Left lung (tissue), 10 donors: Measurements from ENCODE around the gene B3GAT3. TPM values are rescaled to one million over a fixed set of nuclear protein-coding genes. Genes with fewer than 3 reads are reported as not detected.
"Not testable (repeated sequence)": the region's sequence is repeated elsewhere in the genome, so short reads cannot be mapped to it uniquely, and the experiment has no call there.

Source experiments
- ATAC-seq: fragments of 200-7000 bp; cut with Tn5 transposase; one replicate; pipeline ENCODE4 v1.9.1; 2020; ENCODE audit warnings: moderate library complexity
- DNase-seq, 4 donors: peaks; one replicate each; pipeline ENCODE4 v3.0.0-alpha.2; 2013 to 2020
- H3K27ac ChIP-seq, 2 donors: fragments of 200-600 bp; sonication (generic) in 1 of 2; one replicate each; pipeline versions ENCODE4 v1.5.0 to v1.8.0; 2020 to 2021
- H3K27me3 ChIP-seq, 2 donors: fragments of 200-600 bp; sonication (generic) in 1 of 2; one replicate each; pipeline versions ENCODE4 v1.5.0 to v1.8.0; 2020 to 2021
- H3K36me3 ChIP-seq, 2 donors: fragments of 200-600 bp; sonication (generic) in 1 of 2; one replicate each; pipeline versions ENCODE4 v1.5.0 to v1.8.0; 2020 to 2021
- H3K4me1 ChIP-seq, 2 donors: fragments of 200-600 bp; one replicate each; pipeline ENCODE4 v1.8.0; 2021
- H3K4me3 ChIP-seq, 2 donors: fragments of 200-600 bp; sonication (generic) in 1 of 2; one replicate each; pipeline versions ENCODE4 v1.5.0 to v1.8.0; 2020 to 2021; ENCODE audit warnings: mild to moderate bottlenecking in 1 of 2
- H3K9me3 ChIP-seq, 2 donors: fragments of 200-600 bp; sonication (generic) in 1 of 2; one replicate each; pipeline versions ENCODE4 v1.5.0 to v1.8.0; 2020 to 2021
- intact Hi-C, 2 donors: fragments of 100-400 bp; cut with DNase I; formaldehyde crosslinking; loops; one replicate each; pipeline versions ENCODE4 v1.11.2 to v1.14.2; 2022
- microRNA-seq, 2 donors: library from miRNA; unstranded; fragments of <30 nt; microRNA quantifications; one replicate each; pipeline ENCODE4, GENCODE V29; 2019
- polyA plus RNA-seq, 6 donors: library from polyadenylated mRNA; unstranded; fragments of 120-200 nt; gene quantifications; one replicate each; pipeline ENCODE4 v1.2.1, GENCODE V29; 2013; ENCODE audit not compliant: insufficient read length in 6 of 6
- total RNA-seq, 2 donors: library from RNA; stranded (reverse); fragmentation: NEBNext Ultra II Directional; extraction: Animal tissue kit (Norgen Biotek cat#: 25700); gene quantifications; one replicate each; pipeline ENCODE4 v1.2.1, GENCODE V29; 2021
- TF ChIP-seq, protein P1 (sequence below), 2 donors: fragments of 200-600 bp; sonication (generic) in 1 of 2; IDR thresholded peaks; one replicate each; pipeline versions ENCODE4 v1.5.0 to v1.8.0; 2021; ENCODE audit warnings: antibody characterized with exemption in 2 of 2
- donor health status: DM: no; HTN: yes; CAD: no.
- donor health status: DM: no; HTN: no; CAD: no.

B3GAT3 gene
- total and polyA plus RNA-seq, 8 donors, result 19.0 to 46.2 (median 26.7) TPM

DNA sequence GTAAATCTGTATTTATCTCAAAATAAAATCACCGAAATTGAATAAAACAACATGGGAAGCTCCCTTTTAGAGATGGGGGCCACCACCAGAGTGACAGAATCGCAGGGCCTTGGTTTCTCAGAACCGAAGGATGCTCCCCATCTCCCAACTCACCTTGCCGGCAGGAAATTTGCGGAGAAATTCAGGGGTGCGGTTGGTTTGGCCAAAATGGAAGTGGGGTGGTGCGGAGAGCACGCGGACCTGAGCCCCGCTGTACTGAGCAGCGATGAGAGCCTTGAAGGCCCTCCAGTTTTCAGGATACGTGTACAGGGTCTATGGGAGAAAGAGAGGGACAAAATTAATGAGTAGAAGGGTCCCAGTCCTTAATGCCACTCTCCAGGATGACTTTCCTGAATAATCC is 49.4 kb downstream of the B3GAT3 start:
- Histone ChIP-seq H3K36me3 (peaks cover 5 to 66% of the 10 kb centered on the region in 2 donors), H3K9me3 (no peaks in the 10 kb centered on the region), H3K27me3 (no peaks in the 10 kb centered on the region), H3K27ac (peak overlapping the region in 1 of 2 donors; percentile 88), H3K4me1 (peaks cover 18 to 80% of the 10 kb centered on the region in 2 donors), H3K4me3 (peak overlapping the region; percentile 68 to 77)
- DNase-seq, result no peak
- ATAC-seq, result no peak
- TF ChIP-seq, protein P1, sequence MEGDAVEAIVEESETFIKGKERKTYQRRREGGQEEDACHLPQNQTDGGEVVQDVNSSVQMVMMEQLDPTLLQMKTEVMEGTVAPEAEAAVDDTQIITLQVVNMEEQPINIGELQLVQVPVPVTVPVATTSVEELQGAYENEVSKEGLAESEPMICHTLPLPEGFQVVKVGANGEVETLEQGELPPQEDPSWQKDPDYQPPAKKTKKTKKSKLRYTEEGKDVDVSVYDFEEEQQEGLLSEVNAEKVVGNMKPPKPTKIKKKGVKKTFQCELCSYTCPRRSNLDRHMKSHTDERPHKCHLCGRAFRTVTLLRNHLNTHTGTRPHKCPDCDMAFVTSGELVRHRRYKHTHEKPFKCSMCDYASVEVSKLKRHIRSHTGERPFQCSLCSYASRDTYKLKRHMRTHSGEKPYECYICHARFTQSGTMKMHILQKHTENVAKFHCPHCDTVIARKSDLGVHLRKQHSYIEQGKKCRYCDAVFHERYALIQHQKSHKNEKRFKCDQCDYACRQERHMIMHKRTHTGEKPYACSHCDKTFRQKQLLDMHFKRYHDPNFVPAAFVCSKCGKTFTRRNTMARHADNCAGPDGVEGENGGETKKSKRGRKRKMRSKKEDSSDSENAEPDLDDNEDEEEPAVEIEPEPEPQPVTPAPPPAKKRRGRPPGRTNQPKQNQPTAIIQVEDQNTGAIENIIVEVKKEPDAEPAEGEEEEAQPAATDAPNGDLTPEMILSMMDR (IDR thresholded peaks at IDR 0.05), result no peak
- intact Hi-C loops, result no loop called here

DNA sequence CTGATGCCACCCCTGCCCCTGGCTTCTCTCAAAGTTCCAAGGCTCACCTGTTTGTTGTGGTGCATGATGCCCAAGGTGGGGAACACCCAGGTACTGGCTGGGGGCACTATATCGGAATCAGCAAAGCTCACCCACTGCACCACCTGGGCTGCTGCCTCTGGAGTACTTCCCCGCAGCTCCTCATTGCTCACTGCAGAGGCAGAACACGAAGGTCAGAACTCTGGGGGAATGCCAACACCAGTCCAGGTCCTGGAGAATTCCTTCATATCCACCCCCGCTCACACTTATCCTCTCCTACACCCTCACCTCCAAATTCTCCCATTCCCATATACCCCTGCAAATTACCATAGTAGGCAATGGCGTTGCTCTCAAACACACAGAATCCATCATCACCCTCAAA is 50.3 kb downstream of the B3GAT3 start:
- DNase-seq, H3K27ac ChIP-seq, H3K27me3 ChIP-seq, ATAC-seq, intact Hi-C loops, H3K4me3 ChIP-seq, H3K9me3 ChIP-seq: not testable (repeated sequence)
- Histone ChIP-seq H3K36me3 (peaks cover 5 to 67% of the 10 kb centered on the region in 2 donors), H3K4me1 (peaks cover 18 to 76% of the 10 kb centered on the region in 2 donors)

DNA sequence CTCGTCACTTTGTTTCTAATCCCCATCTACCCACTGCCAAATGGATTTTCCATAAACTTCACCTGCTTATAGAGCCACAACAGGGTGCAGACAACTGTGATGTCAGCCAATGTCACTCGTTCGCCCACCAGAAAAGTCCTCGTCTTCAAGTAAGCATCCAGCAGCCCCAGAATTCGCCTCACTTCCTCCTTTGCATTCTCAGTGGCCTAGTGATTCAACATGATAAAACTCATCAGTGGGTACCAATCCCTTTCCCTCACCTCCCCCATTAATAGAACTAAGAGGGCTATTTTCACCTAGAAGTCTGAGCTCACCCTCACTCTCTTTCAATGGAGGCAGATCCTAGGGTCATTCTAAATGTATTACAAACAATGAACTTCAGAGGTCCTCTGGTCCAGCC is 50.9 kb downstream of the B3GAT3 start:
- DNase-seq, H3K4me3 ChIP-seq, H3K9me3 ChIP-seq, ATAC-seq, H3K27me3 ChIP-seq, H3K27ac ChIP-seq, intact Hi-C loops: not testable (repeated sequence)
- H3K36me3 ChIP-seq, result peaks cover 5 to 67% of the 10 kb centered on the region in 2 donors
- H3K4me1 ChIP-seq, result peaks cover 18 to 76% of the 10 kb centered on the region in 2 donors

DNA sequence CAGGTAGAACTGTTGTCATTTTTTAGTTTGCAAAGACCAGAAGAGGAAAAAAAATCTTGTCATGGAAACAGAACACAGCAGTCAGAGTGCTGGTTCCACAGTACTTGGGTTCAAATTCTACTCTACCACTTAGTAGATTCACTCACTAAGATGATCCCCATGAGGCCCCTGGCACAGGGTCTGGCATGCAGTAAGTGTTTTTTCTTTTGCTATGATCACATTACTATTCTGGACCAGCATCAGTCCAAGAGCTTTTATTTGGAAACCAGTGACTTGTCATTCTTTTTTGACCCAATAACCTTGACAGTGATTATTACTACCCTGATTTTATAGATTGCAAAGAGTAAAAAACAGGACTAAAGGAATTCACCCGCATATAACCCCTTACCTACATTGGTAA is 52.2 kb downstream of the B3GAT3 start:
- ATAC-seq, result no peak
- Histone ChIP-seq H3K4me1 (peaks cover 14 to 72% of the 10 kb centered on the region in 2 donors), H3K27ac (no peak overlapping the region), H3K27me3 (no peaks in the 10 kb centered on the region), H3K36me3 (peaks cover 5 to 80% of the 10 kb centered on the region in 2 donors), H3K9me3 (no peaks in the 10 kb centered on the region), H3K4me3 (no peak overlapping the region)
- TF ChIP-seq, protein P1 (IDR thresholded peaks at IDR 0.05), result no peak
- intact Hi-C loops, result no loop called here
- DNase-seq, result no peak

DNA sequence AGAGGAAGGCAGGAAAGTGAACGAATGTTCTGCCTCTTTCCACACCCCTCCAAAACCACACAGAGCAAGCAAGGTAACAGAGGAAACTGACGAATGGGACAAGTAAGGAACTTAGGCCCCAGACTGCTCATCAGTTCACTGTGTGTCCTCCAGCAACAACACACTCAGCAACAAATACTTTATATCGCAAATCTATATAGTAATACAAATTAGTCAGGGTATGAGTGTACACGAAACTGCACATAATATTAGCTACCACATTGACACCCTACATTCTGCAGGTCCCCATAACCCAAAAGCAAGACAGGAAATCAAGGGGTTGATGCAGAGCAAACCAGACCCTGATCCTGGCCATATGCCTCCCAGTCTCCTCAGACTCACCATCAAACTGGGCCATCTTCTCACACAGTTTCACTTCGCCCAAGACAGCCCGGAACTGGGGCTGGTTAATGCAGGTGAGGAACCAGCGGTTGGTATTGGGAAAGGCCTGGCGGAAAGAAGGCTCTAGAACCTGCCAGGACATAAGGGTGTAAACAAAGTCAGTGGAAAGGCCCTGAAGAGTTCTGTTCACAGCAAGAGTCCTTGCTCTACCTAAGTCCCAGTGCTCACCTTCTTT is 54.7 kb downstream of the B3GAT3 start:
- TF ChIP-seq, protein P1 (IDR thresholded peaks at IDR 0.05), result no peak
- H3K27me3 ChIP-seq, result no peaks in the 10 kb centered on the region
- peaks cover 4 to 100% of the 10 kb centered on the region in 2 donors for H3K36me3 ChIP-seq
- no peaks in the 10 kb centered on the region for H3K9me3 ChIP-seq
- H3K4me1 ChIP-seq, result peaks cover 6 to 57% of the 10 kb centered on the region in 2 donors
- H3K4me3 ChIP-seq, result no peak overlapping the region
- DNase-seq, result no peak
- intact Hi-C loops, result no loop called here
- ATAC-seq, result no peak
- H3K27ac ChIP-seq, result peak overlapping the region in 1 of 2 donors; percentile 33

DNA sequence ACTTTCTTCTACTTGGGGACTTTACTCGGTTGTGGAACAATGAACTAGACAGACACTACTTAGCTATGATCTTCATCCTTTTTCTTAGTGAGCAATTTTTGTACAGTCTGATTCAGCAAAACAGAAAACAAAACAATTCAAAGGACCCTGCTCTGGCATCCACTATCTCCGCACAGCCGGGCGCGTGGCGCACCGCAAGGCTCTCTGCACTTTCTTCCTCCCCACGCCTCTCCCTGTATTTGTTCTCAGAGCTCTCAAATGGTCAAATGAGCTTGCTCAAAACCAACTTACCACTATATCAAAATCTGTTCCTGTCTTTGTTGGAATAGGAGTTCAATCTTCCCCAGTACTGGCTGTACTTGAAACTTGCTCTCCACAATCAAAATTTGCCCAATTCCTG is 55.5 kb downstream of the B3GAT3 start:
- intact Hi-C loops, result no loop called here
- Histone ChIP-seq H3K27ac (no peak overlapping the region), H3K9me3 (no peaks in the 10 kb centered on the region), H3K36me3 (peaks cover 0 to 100% of the 10 kb centered on the region in 2 donors), H3K4me3 (no peak overlapping the region), H3K4me1 (peaks cover under 1 to 50% of the 10 kb centered on the region in 2 donors), H3K27me3 (no peaks in the 10 kb centered on the region)
- TF ChIP-seq, protein P1 (IDR thresholded peaks at IDR 0.05), result no peak
- ATAC-seq, result no peak
- DNase-seq, result no peak

Small RNA genes lying within 50 kb of the gene (microRNA-seq; reads per million reads assigned to microRNA genes)
- gene MIR6747, result 0.55 to 1.2 reads per million in 2 donors

Other genes starting within 250 kb of the B3GAT3 start
- 100 to 1,000 TPM in 1 of 2 donors, 1 to 10 TPM in 1; 3.5 to 397 TPM for gene SCGB1A1, start 203.0 kb downstream of the B3GAT3 start, total RNA-seq
- gene SCGB1A1, start 203.0 kb downstream of the B3GAT3 start, polyA plus RNA-seq, result 10 to 100 TPM in 5 of 6 donors, 1 to 10 TPM in 1; 5.9 to 49.7 (median 19.0) TPM
- gene AHNAK, start 75.2 kb downstream of the B3GAT3 start, total RNA-seq, result 100 to 1,000 TPM; 437 to 636 TPM
- 100 to 1,000 TPM; 176 to 256 (median 209) TPM for gene AHNAK, start 75.2 kb downstream of the B3GAT3 start, polyA plus RNA-seq
- 1,000 to 10,000 TPM in 1 of 2 donors, 100 to 1,000 TPM in 1; 973 to 1,076 TPM for gene EEF1G, start 48.1 kb downstream of the B3GAT3 start, total RNA-seq
- 1,000 to 10,000 TPM; 2,175 to 2,492 (median 2,304) TPM for gene EEF1G, start 48.1 kb downstream of the B3GAT3 start, polyA plus RNA-seq
- gene TUT1, start 30.5 kb downstream of the B3GAT3 start, total RNA-seq, result 10 to 100 TPM; 12.6 to 19.8 TPM
- gene TUT1, start 30.5 kb downstream of the B3GAT3 start, polyA plus RNA-seq, result 10 to 100 TPM; 21.9 to 27.8 (median 23.4) TPM
- 10 to 100 TPM; 67.1 to 86.0 TPM for gene MTA2, start 20.1 kb downstream of the B3GAT3 start, total RNA-seq
- gene MTA2, start 20.1 kb downstream of the B3GAT3 start, polyA plus RNA-seq, result 100 to 1,000 TPM in 2 of 6 donors, 10 to 100 TPM in 4; 90.1 to 110 (median 97.4) TPM
- 10 to 100 TPM; 61.5 to 82.5 TPM for gene EML3, start 9.2 kb downstream of the B3GAT3 start, total RNA-seq
- gene EML3, start 9.2 kb downstream of the B3GAT3 start, polyA plus RNA-seq, result 10 to 100 TPM; 39.3 to 58.5 (median 53.5) TPM
- gene ROM1, start 8.7 kb downstream of the B3GAT3 start, total RNA-seq, result 1 to 10 TPM; 4.3 to 5.2 TPM
- gene ROM1, start 8.7 kb downstream of the B3GAT3 start, polyA plus RNA-seq, result 1 to 10 TPM; 3.4 to 6.5 (median 5.9) TPM
- 100 to 1,000 TPM; 270 to 325 TPM for gene GANAB, start 24.6 kb upstream of the B3GAT3 start, total RNA-seq
- 100 to 1,000 TPM; 287 to 341 (median 312) TPM for gene GANAB, start 24.6 kb upstream of the B3GAT3 start, polyA plus RNA-seq
- 10 to 100 TPM; 24.2 to 27.1 TPM for gene INTS5, start 31.3 kb upstream of the B3GAT3 start, total RNA-seq
- 10 to 100 TPM; 12.7 to 18.4 (median 17.5) TPM for gene INTS5, start 31.3 kb upstream of the B3GAT3 start, polyA plus RNA-seq
- 10 to 100 TPM; 46.2 to 65.5 TPM for gene C11orf98, start 43.2 kb upstream of the B3GAT3 start, total RNA-seq
- 10 to 100 TPM; 42.6 to 64.7 (median 51.1) TPM for gene C11orf98, start 43.2 kb upstream of the B3GAT3 start, polyA plus RNA-seq
- gene CSKMT, start 43.3 kb upstream of the B3GAT3 start, total RNA-seq, result 10 to 100 TPM; 12.8 to 21.8 TPM
- gene CSKMT, start 43.3 kb upstream of the B3GAT3 start, polyA plus RNA-seq, result 1 to 10 TPM; 5.1 to 7.4 (median 6.0) TPM
- 1 to 10 TPM; 6.6 to 6.7 TPM for gene UQCC3, start 49.7 kb upstream of the B3GAT3 start, total RNA-seq
- gene UQCC3, start 49.7 kb upstream of the B3GAT3 start, polyA plus RNA-seq, result 1 to 10 TPM; 6.2 to 9.0 (median 6.8) TPM
- gene LBHD1, start 50.3 kb upstream of the B3GAT3 start, total RNA-seq, result 1 to 10 TPM; 6.0 to 8.2 TPM
- gene LBHD1, start 50.3 kb upstream of the B3GAT3 start, polyA plus RNA-seq, result 1 to 10 TPM; 4.4 to 9.9 (median 8.2) TPM
- gene UBXN1, start 57.1 kb upstream of the B3GAT3 start, total RNA-seq, result 10 to 100 TPM; 67.5 to 74.4 TPM
- gene UBXN1, start 57.1 kb upstream of the B3GAT3 start, polyA plus RNA-seq, result 100 to 1,000 TPM; 140 to 169 (median 157) TPM
- gene LRRN4CL, start 67.5 kb upstream of the B3GAT3 start, total RNA-seq, result 1 to 10 TPM in 1 of 2 donors, under 1 TPM in 1; 0.32 to 2.0 TPM
- 1 to 10 TPM in 1 of 6 donors, under 1 TPM in 5; 0.32 to 1.2 (median 0.69) TPM for gene LRRN4CL, start 67.5 kb upstream of the B3GAT3 start, polyA plus RNA-seq
- gene BSCL2, start 85.4 kb upstream of the B3GAT3 start, total RNA-seq, result 100 to 1,000 TPM in 1 of 2 donors, 10 to 100 TPM in 1; 77.8 to 109 TPM
- 10 to 100 TPM; 39.9 to 51.9 (median 46.3) TPM for gene BSCL2, start 85.4 kb upstream of the B3GAT3 start, polyA plus RNA-seq
- under 1 TPM in 1 of 2 donors, not detected in 1; 0.42 TPM for gene GNG3, start 85.7 kb upstream of the B3GAT3 start, total RNA-seq
- gene GNG3, start 85.7 kb upstream of the B3GAT3 start, polyA plus RNA-seq, result 1 to 10 TPM; 1.5 to 1.9 (median 1.6) TPM
- gene HNRNPUL2, start 105.5 kb upstream of the B3GAT3 start, total RNA-seq, result 10 to 100 TPM; 31.8 to 43.2 TPM
- gene HNRNPUL2, start 105.5 kb upstream of the B3GAT3 start, polyA plus RNA-seq, result 10 to 100 TPM; 79.9 to 95.4 (median 91.2) TPM
- gene TTC9C, start 106.5 kb upstream of the B3GAT3 start, total RNA-seq, result 10 to 100 TPM; 32.2 to 33.0 TPM
- gene TTC9C, start 106.5 kb upstream of the B3GAT3 start, polyA plus RNA-seq, result 10 to 100 TPM; 36.9 to 43.4 (median 39.8) TPM
- gene ZBTB3, start 132.2 kb upstream of the B3GAT3 start, total RNA-seq, result 10 to 100 TPM; 11.2 TPM
- 1 to 10 TPM; 7.3 to 9.6 (median 8.3) TPM for gene ZBTB3, start 132.2 kb upstream of the B3GAT3 start, polyA plus RNA-seq
- 10 to 100 TPM; 64.9 to 70.3 TPM for gene POLR2G, start 139.6 kb upstream of the B3GAT3 start, total RNA-seq
- gene POLR2G, start 139.6 kb upstream of the B3GAT3 start, polyA plus RNA-seq, result 100 to 1,000 TPM; 135 to 159 (median 148) TPM
- 10 to 100 TPM; 14.5 to 24.9 TPM for gene TAF6L, start 149.4 kb upstream of the B3GAT3 start, total RNA-seq
- gene TAF6L, start 149.4 kb upstream of the B3GAT3 start, polyA plus RNA-seq, result 10 to 100 TPM; 26.6 to 35.2 (median 30.3) TPM
- gene TMEM179B, start 165.4 kb upstream of the B3GAT3 start, total RNA-seq, result 10 to 100 TPM; 52.7 to 58.7 TPM
- gene TMEM179B, start 165.4 kb upstream of the B3GAT3 start, polyA plus RNA-seq, result 10 to 100 TPM; 43.9 to 56.7 (median 49.8) TPM
- 10 to 100 TPM; 15.7 to 16.2 TPM for gene TMEM223, start 170.0 kb upstream of the B3GAT3 start, total RNA-seq
- gene TMEM223, start 170.0 kb upstream of the B3GAT3 start, polyA plus RNA-seq, result 10 to 100 TPM; 19.6 to 26.4 (median 20.7) TPM
- gene NXF1, start 183.5 kb upstream of the B3GAT3 start, total RNA-seq, result 10 to 100 TPM; 67.8 to 73.0 TPM
- 100 to 1,000 TPM; 118 to 157 (median 134) TPM for gene NXF1, start 183.5 kb upstream of the B3GAT3 start, polyA plus RNA-seq
- gene STX5, start 210.1 kb upstream of the B3GAT3 start, total RNA-seq, result 10 to 100 TPM; 38.9 to 40.5 TPM
- gene STX5, start 210.1 kb upstream of the B3GAT3 start, polyA plus RNA-seq, result 10 to 100 TPM; 49.5 to 55.7 (median 51.2) TPM
- gene TEX54, start 210.9 kb upstream of the B3GAT3 start, total RNA-seq, result not detected
- under 1 TPM in 2 of 6 donors, not detected in 4; 0.36 to 0.69 TPM for gene TEX54, start 210.9 kb upstream of the B3GAT3 start, polyA plus RNA-seq
- 10 to 100 TPM; 24.6 to 45.4 TPM for gene WDR74, start 217.6 kb upstream of the B3GAT3 start, total RNA-seq
- 10 to 100 TPM; 36.1 to 54.0 (median 43.3) TPM for gene WDR74, start 217.6 kb upstream of the B3GAT3 start, polyA plus RNA-seq